HG03108 (cell line): ENCODE measurements around the gene EXOC2.

Experiments used
- ATAC-seq: cut with Tn5 transposase; IDR thresholded peaks from one replicate; pipeline ENCODE4 v1.9.1; 2021; ENCODE audit warnings: moderate library complexity; ENCODE audit not compliant: unreplicated experiment

EXOC2 gene, protein sequence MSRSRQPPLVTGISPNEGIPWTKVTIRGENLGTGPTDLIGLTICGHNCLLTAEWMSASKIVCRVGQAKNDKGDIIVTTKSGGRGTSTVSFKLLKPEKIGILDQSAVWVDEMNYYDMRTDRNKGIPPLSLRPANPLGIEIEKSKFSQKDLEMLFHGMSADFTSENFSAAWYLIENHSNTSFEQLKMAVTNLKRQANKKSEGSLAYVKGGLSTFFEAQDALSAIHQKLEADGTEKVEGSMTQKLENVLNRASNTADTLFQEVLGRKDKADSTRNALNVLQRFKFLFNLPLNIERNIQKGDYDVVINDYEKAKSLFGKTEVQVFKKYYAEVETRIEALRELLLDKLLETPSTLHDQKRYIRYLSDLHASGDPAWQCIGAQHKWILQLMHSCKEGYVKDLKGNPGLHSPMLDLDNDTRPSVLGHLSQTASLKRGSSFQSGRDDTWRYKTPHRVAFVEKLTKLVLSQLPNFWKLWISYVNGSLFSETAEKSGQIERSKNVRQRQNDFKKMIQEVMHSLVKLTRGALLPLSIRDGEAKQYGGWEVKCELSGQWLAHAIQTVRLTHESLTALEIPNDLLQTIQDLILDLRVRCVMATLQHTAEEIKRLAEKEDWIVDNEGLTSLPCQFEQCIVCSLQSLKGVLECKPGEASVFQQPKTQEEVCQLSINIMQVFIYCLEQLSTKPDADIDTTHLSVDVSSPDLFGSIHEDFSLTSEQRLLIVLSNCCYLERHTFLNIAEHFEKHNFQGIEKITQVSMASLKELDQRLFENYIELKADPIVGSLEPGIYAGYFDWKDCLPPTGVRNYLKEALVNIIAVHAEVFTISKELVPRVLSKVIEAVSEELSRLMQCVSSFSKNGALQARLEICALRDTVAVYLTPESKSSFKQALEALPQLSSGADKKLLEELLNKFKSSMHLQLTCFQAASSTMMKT

DNA sequence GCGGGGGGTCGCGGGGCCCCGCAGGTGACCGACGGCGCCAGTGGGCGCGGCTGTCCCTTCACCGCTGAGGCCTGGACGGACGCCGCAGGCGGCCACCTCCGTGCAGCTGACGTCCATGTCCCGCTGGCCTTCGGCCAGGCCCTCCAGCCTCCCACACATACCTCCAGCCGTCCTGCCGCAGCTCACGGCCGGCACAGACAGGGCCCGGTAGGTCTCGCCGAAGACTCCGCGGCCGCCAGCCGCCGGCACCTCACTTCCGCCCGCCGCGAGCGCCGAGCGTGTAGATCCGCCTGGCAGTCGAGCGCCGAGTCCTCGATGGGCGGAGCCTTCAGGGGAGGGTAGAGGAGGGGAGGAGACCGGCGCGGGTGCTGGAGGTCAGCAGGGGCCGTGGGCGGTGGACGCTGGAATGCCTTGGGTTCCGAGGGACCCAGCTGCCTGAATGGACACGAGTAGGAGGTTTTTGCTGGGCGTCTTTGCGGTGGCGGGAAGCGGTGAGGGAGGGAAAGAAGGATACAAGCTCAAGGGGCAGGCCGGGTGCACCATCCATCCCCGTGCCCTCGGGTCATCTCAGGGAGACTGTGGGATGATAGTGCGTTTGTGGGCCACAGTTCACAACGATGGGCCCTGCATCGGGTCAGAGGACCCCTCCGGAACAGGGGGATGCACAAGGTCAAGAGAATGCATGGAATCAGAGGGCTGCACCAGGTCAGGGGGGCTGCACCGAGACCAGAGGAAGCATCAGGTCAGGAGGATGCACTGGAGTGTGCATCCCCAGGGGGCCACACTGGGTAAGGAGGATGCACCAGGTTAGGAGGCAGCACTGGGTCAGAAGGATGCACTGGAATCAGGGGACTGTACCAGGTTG, at the start of gene EXOC2:
Gene EXOC2 (minus strand): TSS at position 282 of the 865 bp plus-strand sequence. CDS start 55,321 bp downstream, outside the sequence.
- ATAC-seq, result peak; percentile 87

DNA sequence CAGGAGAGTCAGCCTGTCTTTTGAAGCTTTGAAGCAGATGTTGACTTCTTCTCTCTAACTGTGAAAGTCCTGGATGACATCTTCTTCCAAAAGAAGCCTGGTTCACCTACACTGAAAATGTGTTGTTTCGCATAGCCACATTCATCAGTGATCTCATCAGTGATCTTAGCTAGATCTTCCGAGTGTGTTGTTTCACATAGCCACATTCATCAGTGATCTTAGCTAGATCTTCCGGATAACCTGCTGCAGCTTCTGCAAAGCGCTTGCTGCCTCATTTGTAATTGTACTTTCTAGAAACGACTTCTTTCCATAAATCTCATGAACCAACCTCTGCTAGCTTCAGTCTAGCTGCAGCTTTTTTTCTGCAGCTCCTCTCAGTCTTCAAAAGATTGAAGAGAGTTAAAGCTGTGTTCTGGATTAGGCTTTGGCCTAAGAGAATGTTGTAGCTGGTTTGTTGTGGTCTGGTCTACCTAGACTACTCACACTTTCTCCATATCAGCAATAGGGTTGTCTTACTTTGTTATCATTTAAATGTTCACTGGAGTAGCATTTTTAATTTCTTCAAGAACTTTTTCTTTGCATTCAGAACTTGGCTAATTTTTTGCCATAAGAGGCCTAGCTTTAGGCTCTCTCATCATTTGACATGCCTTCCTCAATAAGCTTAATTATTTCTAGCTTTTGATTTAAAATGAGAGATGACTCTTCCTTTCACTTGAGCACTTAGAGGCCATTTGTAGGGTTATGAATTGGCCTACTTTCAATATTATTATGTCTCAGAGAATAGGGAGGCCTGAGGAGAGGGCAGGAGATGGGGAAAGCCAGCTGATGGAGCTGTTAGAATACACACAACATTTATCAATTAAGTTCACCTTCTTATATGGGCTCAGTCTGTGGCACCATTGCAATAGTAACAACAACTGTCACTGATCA, 48.7 kb upstream of the EXOC2 start:
- ATAC-seq, result no peak

DNA sequence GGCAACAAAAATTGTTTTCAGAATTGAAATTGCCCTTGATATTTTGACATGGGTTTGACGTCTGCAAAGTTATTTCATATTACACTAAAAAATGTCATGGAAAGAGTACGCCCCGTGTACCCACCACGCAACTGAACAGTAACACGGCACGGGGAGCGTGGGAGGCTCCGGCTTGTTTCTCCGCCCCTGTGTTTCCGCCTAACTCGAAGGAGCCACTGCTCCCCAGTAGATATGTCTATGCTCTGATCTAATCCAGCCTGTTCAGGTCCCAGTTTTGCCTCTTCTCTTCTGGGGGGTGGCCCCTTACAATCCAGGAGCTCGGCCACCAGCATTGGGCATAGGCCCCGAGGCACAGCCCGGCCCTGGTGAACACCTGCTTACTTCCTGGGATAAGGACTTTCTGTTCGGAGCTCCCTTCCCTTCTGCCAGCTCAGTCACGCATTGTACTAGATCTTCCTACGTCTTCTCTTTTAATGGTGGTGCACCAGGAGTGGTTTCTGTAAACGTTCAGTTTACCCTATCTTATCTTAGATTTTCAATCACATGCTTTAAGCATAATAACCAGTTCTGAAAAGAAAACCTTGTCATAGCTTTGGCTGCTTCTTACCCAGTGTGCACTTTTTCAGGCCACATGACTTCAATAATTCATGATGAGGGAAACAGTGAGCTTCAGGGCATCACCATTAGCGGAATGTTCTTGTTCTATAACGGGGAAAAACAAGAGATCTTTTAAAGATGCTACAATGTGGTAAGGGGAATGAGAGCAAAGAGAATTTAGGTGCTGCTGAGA, 43.9 kb upstream of the EXOC2 start:
- no peak for ATAC-seq

DNA sequence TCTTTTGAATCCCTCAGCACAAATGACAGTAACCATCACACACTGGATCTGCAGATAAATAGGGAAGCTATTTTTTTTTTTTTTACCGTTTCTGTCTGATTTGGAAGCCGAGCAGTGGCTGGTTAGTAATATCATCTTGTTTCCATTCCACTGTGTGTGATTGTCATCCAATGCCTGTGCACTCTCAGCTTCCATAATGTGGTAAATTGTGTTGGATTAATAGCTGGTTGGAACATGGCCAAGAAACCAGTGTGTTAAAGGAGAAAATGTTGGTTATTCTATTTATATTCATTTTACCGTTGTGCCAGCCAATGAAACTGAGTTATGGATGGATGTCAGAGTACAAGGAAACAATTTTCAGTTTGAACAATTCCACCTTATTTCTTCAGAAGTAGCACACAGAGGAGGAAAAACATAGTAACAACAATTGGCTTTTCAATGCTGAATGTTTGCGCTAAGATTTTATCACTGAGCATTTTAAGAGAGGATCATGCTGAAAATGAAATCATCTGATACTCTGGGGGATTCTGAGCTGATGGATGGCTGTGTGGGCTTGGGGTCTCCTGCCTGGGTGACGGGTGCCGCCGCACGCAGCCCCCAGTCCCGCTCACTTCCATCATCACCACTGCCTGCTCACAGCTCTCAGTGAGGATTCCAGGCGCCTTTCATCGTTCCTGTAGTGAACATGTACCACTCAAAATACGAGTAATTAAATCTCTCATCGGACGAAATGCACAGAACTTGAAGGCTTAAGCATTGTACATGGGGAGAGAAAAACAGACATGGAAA, 40.7 kb upstream of the EXOC2 start:
- no peak for ATAC-seq

DNA sequence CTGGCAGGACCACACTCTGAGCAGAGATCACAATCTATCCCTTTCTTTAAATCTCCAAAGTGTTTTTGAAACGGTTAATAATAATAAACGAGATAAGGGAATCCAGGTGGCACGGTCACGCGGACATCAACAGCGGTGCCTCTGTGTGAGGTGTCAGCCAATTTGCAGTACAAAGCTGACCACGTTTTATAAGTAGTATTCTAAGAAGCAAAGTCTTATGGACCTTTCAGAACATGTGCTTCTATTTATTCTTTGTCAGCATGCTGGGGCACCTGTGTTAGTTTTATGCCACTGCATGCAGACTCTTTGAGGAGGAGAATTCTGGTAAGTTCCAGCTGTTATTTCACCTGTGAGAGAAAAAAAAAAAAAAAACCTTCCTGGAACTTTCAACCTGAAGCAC, 39.0 kb upstream of the EXOC2 start:
- no peak for ATAC-seq

DNA sequence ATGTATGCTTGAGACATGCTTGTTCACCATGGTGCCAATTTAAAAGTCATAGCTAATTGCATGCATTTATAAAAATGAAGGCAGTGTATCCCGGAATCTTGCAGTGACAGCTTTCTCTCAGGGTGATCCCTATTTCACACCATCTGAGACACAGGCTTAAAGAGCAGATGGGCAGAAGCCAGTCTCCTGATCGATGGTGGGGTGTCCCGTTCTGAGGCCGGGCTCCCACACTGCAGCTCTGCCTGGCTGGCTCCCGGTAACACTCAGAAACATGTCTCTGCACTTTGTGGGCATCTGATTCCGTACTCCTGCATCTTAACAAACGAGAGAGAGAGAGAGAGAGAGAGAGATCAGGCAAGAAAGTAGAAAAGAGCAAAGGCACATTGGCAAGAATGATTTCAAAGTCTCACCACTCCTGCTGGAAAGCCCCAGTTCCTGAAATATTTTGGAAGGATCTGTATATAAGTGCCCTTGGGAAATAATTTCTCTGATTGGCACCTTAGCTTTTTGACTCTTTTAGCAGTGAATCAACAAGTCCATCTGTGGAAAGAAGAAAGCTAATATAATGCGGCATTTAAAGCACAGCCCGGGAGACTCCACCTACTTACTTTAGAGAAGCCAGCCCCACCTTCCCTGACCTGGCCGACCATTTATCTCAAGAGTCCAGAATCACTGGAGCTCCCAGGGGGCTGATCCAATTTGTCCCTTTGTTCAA, 36.8 kb upstream of the EXOC2 start:
- ATAC-seq, result no peak

DNA sequence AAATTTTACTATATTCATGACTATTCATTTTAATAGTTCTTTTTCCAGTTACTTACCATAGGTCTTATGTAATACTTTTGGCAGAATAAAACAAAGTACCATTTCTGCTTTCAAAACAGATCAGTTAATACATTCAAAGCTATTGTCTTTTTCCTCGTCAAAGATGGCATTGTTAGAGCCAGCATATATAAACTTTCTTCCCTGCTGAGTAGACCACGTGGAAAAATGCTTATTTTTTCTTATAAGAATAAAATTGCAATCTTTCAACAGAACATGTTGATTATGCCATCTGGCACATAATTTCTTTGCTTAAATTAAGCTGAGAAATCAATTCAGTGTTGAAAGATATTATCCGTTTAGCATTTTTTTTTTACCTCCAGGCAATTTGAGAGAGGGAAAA, 34.9 kb upstream of the EXOC2 start:
- no peak for ATAC-seq

DNA sequence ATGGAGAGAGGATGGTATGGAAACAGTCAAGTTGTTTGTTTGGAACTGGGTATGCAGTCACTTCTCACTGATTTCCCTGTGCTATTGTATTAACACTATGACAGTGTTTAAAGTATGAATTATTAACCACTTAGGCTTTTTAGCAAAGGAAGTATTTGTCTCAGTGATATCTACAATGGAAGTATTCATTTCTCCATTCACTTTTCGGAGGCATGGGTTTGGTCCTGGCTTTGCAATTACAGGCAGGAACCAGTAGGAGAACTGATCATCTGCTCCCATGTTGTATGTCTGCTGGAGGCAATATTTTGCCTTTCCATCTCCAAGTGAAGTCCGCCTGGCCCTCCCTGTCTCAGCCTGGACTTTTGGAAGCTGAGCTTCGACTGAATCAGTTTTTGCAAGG, 30.6 kb upstream of the EXOC2 start:
- ATAC-seq, result no peak

DNA sequence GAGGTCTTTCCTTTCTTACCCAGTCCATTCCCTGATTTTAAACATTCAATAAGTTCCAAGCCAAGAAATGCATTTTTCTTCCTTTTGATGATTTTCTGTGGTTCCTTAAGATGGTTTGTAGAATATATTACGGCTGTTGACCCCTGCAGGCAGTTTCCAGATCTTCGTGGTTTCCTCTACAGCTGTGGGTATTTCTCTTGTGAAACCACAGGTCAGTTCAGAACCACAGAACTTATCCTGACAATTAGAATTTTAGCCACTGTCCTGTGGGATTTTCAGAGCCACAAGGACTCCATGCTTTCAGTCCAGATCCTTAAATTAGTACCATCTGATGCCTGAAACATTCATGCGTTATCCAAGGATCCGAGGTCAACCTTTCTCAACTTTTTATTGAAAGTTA, 29.7 kb upstream of the EXOC2 start:
- ATAC-seq, result no peak

DNA sequence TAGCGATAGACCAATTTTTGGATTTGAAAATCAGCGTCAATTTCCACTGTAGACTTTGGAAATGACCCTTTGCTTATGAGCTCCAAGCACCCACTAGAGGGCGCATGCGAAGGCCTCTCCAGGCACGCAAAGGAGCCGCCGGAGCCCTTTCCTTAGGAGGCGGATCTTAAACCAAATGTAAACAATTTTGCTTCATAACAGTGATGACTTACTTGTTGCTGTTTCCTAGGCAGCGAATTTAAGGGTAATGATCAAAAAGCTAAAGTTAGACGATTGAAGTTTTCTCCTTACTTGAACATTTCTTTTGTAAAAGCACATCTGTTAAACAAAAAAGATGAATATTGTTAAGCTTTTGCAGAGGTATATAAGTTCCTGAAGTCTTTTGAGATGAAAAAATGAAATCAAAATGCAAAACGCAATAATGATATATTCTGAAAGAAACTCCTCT, 29.2 kb upstream of the EXOC2 start:
- ATAC-seq, result no peak

DNA sequence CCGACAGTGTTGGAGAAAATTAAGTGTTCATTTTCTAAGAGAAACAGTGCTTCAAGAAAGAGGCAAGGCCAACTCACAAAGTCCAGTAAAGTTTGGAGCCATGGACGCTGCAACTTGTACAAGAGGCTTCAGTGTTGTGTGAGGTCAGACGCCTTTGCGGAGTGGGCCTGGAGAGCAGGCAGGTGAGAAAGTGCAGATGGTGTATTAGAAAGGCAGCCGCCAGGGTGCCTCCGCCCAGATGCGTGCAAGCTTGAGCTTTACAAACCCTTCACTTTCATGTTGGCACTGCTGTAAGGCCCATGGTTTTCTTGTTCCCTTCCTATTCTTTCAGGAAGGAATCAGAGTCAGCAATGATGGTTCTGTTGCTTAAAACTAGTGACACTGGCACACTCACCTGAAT, 25.4 kb upstream of the EXOC2 start:
- no peak for ATAC-seq

DNA sequence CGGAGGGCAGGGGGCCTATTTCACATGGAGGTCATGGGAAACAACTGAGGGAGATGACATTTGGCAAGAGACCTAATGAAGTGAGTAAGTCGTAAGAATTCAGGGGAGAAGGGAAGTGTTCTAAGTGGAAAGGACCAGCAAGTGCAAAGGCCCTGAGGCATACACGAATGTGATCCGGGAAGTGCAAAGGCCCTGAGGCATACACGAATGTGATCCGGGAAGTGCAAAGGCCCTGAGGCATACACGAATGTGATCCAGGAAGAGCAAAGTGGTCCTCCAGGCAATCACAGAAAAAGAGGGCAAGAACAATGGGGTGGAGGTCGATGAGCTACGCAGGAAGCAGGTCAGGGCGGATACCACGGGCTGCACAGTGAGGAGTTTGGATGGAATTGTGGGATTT, 24.2 kb upstream of the EXOC2 start:
- no peak for ATAC-seq

DNA sequence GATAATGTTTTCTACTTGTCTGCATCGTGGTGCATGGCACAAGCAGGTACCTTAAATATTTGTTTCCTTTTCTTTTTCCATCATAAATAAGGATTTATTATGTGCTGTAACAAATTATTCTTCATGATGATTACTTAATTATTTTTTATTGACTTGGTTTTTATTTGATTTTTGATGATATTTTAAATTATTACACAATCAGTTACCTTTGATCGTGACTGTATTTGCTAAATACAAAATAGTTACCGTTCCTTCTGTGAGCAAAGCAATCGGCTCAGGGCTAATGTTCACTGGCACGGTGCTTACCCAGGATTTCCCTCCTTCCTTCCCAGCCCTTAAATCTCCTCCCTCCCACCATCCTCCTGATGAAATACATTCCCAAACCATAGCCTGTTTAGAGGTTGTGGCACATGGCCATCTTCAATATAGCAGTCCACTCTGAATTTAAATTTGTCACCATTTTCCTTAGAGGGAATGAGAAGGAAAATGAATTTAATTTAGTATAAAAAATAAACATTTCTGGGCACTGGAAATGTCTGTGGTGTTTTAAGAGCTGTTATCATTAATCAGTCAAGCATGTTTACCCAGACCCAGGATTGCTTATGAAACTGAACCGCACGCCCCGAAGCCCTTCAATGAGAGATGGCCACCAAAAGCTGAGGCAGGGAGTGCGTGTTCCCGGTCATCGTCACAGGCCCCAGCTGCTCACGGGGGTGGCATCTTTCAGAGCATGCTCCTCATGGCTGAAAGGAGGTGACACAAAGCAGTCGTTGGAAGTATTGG, 23.0 kb upstream of the EXOC2 start:
- ATAC-seq, result no peak

DNA sequence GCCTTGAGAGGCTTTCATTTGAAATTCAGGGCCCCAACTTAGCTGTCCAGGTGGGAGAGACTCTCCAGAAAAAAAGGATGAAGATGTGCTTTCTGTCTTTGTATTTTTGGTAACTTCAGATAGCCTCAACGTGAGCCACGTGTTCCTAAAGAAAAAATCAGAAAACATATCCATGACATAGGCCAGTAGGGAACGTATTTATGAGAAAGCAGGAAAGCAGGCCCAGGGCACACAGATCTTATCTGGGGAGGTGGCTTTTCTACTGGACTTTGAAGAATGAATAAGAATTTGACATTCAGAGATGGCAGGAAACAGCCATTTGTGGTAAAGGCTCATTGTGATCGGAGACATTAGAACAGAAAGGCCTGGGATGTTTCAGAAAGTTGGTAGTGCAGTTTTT, 21.2 kb upstream of the EXOC2 start:
- ATAC-seq, result no peak

DNA sequence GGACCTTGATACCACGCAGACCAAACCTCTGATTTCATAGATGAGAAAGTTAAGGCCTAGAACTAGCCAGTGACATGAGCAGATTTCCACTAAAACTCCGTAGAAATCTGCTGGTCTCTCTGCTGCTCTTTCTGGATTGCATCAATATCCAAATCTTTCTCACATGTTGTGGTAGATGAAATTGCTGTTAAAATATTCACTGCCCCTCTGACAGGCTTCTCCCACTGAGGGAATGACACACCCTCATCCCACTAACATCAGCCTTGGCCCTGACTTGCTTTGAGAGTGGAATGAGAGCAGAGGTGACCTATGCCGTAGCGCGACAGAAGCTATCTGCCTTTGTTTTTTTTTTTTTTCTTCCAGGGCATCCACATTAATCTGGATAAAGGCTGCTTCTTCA, 20.4 kb upstream of the EXOC2 start:
- ATAC-seq, result no peak

DNA sequence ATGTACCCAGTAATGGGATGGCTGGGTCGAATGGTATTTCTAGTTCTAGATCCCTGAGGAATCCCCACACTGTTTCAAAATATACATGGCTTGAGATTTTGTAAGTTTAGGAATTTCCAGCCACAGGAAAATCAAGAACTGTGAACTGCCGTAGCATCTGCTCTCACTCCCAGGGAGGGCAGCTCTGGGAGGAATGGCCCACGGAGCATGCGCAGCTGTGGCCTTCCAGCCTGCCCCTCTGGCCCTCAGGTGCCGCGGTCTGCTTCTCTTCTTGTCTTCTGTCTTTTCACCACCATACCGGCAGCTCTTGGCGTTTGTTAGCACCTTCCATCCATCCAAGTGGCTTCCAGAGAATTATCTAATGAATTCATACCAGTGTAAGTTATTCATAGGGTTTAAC, 19.9 kb upstream of the EXOC2 start:
- ATAC-seq, result no peak

DNA sequence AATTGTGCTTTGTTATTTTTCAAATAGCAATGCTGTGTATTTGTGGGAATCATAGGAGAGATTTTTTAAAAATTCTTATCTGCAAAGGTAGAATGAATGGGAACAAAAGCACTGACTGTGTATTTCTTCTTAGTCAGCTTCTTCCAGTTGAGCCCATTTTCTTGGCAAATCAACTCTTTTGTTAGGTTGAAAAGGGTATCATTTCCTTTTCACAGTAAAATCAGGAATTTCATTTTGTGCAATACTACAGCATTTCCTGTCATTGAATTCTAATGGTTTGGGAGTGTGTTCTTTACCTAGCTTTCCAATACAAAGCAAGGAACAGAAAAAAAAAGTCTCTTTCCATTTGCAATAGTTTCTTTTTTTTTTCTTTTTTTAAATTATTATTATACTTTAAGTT, 19.0 kb upstream of the EXOC2 start:
- no peak for ATAC-seq
